ENCODE measurements around the gene PPA2. TPM values are rescaled to one million over a fixed set of nuclear protein-coding genes. Genes with fewer than 3 reads are reported as not detected.

Gene PPA2
- total RNA-seq, 4 donors from 2014 or later = 34.0 to 72.0 (median 47.3) TPM

DNA sequence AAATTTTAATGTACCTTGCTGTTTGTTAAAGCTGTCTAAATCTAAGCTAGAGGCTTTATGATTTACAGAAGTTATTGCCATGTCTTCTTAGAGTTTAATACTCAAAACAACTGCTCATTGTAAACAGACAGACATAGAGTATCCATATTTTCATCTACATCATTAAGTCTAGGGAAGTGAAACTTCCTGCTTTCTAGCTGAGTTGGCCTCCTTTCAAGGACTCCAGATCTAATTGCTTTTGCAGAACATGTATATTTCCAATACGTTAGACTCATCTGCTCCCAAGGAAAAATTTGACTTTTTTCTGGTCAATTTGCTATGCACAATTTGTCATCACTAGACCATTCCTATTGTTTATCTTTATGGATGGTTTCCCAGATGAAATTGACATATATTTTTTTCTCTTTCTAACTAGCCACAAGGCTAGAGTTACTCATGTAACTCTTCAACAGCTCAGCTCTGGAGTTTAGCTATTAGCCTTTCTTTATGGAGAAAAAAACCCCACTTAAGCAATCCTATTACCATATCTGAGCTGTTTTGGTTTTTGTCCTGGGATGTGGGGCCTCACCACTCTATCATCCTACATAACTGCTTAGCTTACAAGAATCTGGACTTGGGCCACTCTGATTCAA, 122.9 kb downstream of the PPA2 start:
- ATAC-seq (no peak), DNase-seq (no peak)
- no peak overlapping the region for H3K27ac ChIP-seq
- H3K36me3 ChIP-seq = no peaks in the 10 kb centered on the region
- intact Hi-C loops (cut with DNase I; ENCODE audit: low total_unique reads) = no loop called here
- TF ChIP-seq POLR2A (IDR thresholded peaks at IDR 0.05) (no peak), CTCF (IDR thresholded peaks at IDR 0.05 in 4 of 5, conservative IDR thresholded peaks at IDR 0.05 in 1 of 5) (no peak)
- H3K4me3 ChIP-seq = no peak overlapping the region
- no peaks in the 10 kb centered on the region for H3K9me3 ChIP-seq
- H3K27me3 ChIP-seq = no peaks in the 10 kb centered on the region
- peaks cover 0 to 6% of the 10 kb centered on the region in 2 donors for H3K4me1 ChIP-seq
- in situ Hi-C loops (cut with MboI; ENCODE audit: low sequenced_read_pairs in 4 of 4) = no loop called here

DNA sequence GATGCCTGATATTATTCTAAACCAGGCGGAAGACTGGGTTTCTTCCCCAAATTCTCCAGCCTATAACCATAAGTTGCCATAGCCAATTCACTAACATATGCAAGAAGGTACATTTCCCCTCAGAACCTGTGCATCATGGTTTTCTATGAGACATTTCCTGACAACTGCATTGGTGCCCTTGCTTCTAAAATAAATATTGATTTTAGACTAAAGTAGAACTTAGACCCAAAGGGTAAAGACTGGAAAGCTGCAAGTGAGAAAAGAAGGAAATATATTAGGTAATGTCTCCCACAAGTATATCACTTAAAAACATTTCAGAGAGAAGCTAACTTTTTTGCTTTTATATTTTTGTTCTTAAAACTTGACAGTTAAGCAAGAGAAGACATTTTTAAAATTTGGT, 125.1 kb downstream of the PPA2 start:
- Histone ChIP-seq H3K9me3 (no peaks in the 10 kb centered on the region), H3K27me3 (no peaks in the 10 kb centered on the region), H3K36me3 (no peaks in the 10 kb centered on the region), H3K4me3 (no peak overlapping the region), H3K27ac (no peak overlapping the region), H3K4me1 (peaks cover 6 to 9% of the 10 kb centered on the region in 2 donors)
- DNase-seq (no peak), ATAC-seq (no peak)
- TF ChIP-seq POLR2A (IDR thresholded peaks at IDR 0.05) = no peak
- TF ChIP-seq CTCF (IDR thresholded peaks at IDR 0.05 in 4 of 5, conservative IDR thresholded peaks at IDR 0.05 in 1 of 5) = no peak
- in situ Hi-C loops (cut with MboI; ENCODE audit: low sequenced_read_pairs in 4 of 4) = no loop called here
- intact Hi-C loops (cut with DNase I; ENCODE audit: low total_unique reads) = no loop called here

- DNase-seq = no peak
- in situ Hi-C loops (cut with MboI; ENCODE audit: low sequenced_read_pairs in 4 of 4) = no loop called here
- Histone ChIP-seq H3K4me1 (peaks cover 6 to 9% of the 10 kb centered on the region in 2 donors), H3K9me3 (no peaks in the 10 kb centered on the region), H3K36me3 (no peaks in the 10 kb centered on the region), H3K27ac (no peak overlapping the region), H3K27me3 (no peaks in the 10 kb centered on the region), H3K4me3 (no peak overlapping the region)
- TF ChIP-seq POLR2A (IDR thresholded peaks at IDR 0.05) (no peak), CTCF (IDR thresholded peaks at IDR 0.05 in 4 of 5, conservative IDR thresholded peaks at IDR 0.05 in 1 of 5) (no peak)
- intact Hi-C loops (cut with DNase I; ENCODE audit: low total_unique reads) = no loop called here
- ATAC-seq = no peak
Measured at GRCh38 chr4:105346869-105347268, 127.0 kb downstream of the PPA2 start.

- H3K27ac ChIP-seq = no peak overlapping the region
- no peaks in the 10 kb centered on the region for H3K36me3 ChIP-seq
- no peaks in the 10 kb centered on the region for H3K27me3 ChIP-seq
- no peak for DNase-seq
- no peak overlapping the region for H3K4me3 ChIP-seq
- no peak for ATAC-seq
- TF ChIP-seq CTCF (IDR thresholded peaks at IDR 0.05 in 4 of 5, conservative IDR thresholded peaks at IDR 0.05 in 1 of 5) (no peak), POLR2A (IDR thresholded peaks at IDR 0.05) (no peak)
- intact Hi-C loops (cut with DNase I; ENCODE audit: low total_unique reads) = no loop called here
- in situ Hi-C loops (cut with MboI; ENCODE audit: low sequenced_read_pairs in 4 of 4) = no loop called here
- H3K9me3 ChIP-seq = no peaks in the 10 kb centered on the region
- H3K4me1 ChIP-seq = peaks cover 4 to 9% of the 10 kb centered on the region in 2 donors
Measured at GRCh38 chr4:105345838-105346237, 128.0 kb downstream of the PPA2 start.

- Histone ChIP-seq H3K4me3 (no peak overlapping the region), H3K27me3 (no peaks in the 10 kb centered on the region)
Measured at GRCh38 chr4:105345358-105345757, 128.5 kb downstream of the PPA2 start.

More at GRCh38 chr4:105345358-105345757, 128.5 kb downstream of the PPA2 start:
- intact Hi-C loops (cut with DNase I; ENCODE audit: low total_unique reads) = no loop called here
- Histone ChIP-seq H3K4me1 (peaks cover 0 to 9% of the 10 kb centered on the region in 2 donors), H3K36me3 (peaks cover 0 to 4% of the 10 kb centered on the region in 2 donors), H3K27ac (no peak overlapping the region), H3K9me3 (no peaks in the 10 kb centered on the region)
- ATAC-seq = no peak
- TF ChIP-seq POLR2A (IDR thresholded peaks at IDR 0.05) = no peak
- no peak for TF ChIP-seq CTCF (IDR thresholded peaks at IDR 0.05 in 4 of 5, conservative IDR thresholded peaks at IDR 0.05 in 1 of 5)
- in situ Hi-C loops (cut with MboI; ENCODE audit: low sequenced_read_pairs in 4 of 4) = no loop called here
- no peak for DNase-seq
